Activated gamma-delta T cell treated with anti-CD3 and anti-CD28 coated beads, Interleukin-2, amount 50 U/mL, for 16 hours (primary cell): ENCODE data around the gene TNFRSF19.
"Not testable (repeated sequence)": the region's sequence is repeated elsewhere in the genome, so short reads cannot be mapped to it uniquely, and the experiment has no call there.

Experiments
- DNase-seq: peaks from one replicate; pipeline ENCODE4 v3.0.0-alpha.2; 2020; ENCODE audit warnings: low read depth

The TNFRSF19 gene

GRCh38 chr13:23656637-23657371 is 86.6 kb downstream of the TNFRSF19 start:
- no peak for DNase-seq

GRCh38 chr13:23658929-23659541 is 88.8 kb downstream of the TNFRSF19 start:
- DNase-seq: no peak

- no peak for DNase-seq
These were observed 90.0 kb downstream of the TNFRSF19 start for GRCh38 chr13:23660249-23660648.

GRCh38 chr13:23666582-23666981 is 96.4 kb downstream of the TNFRSF19 start:
- DNase-seq: no peak

- no peak for DNase-seq
These were observed 97.5 kb downstream of the TNFRSF19 start for GRCh38 chr13:23667750-23668149.

GRCh38 chr13:23668562-23668961 is 98.3 kb downstream of the TNFRSF19 start:
- DNase-seq: no peak

GRCh38 chr13:23670793-23671192 is 100.6 kb downstream of the TNFRSF19 start:
- DNase-seq: no peak

GRCh38 chr13:23671377-23671776 is 101.2 kb downstream of the TNFRSF19 start:
- no peak for DNase-seq

GRCh38 chr13:23671897-23672296 is 101.7 kb downstream of the TNFRSF19 start:
- DNase-seq: no peak

GRCh38 chr13:23672616-23673015 is 102.4 kb downstream of the TNFRSF19 start:
- DNase-seq: no peak

GRCh38 chr13:23673354-23673753 is 103.1 kb downstream of the TNFRSF19 start:
- no peak for DNase-seq

- no peak for DNase-seq
These were observed 103.8 kb downstream of the TNFRSF19 start for GRCh38 chr13:23673867-23674605.

- DNase-seq: no peak
These were observed 104.8 kb downstream of the TNFRSF19 start for GRCh38 chr13:23674795-23675640.

GRCh38 chr13:23677679-23678288 is 107.6 kb downstream of the TNFRSF19 start:
- DNase-seq: not testable (repeated sequence)

- DNase-seq: no peak
These were observed 108.6 kb downstream of the TNFRSF19 start for GRCh38 chr13:23678795-23679194.

GRCh38 chr13:23679220-23679619 is 109.0 kb downstream of the TNFRSF19 start:
- DNase-seq: no peak

- DNase-seq: no peak
These were observed 110.8 kb downstream of the TNFRSF19 start for GRCh38 chr13:23680845-23681669.

GRCh38 chr13:23683084-23683483 is 112.9 kb downstream of the TNFRSF19 start:
- DNase-seq: no peak

GRCh38 chr13:23684647-23685046 is 114.4 kb downstream of the TNFRSF19 start:
- no peak for DNase-seq

GRCh38 chr13:23685416-23685815 is 115.2 kb downstream of the TNFRSF19 start:
- no peak for DNase-seq

GRCh38 chr13:23686948-23687347 is 116.7 kb downstream of the TNFRSF19 start:
- no peak for DNase-seq
